DOHH2 (cell line): ENCODE data around the gene FZD10.

ENCODE experiments used
- H3F3A ChIP-seq: fragments of 200-600 bp; sonication (generic), shearing (Covaris generic); 2 replicates; pipeline ENCODE4 v1.6.0; 2016; ENCODE audit warnings: antibody characterized with exemption, mild to moderate bottlenecking; ENCODE audit not compliant: control insufficient read depth, insufficient read depth
- H3K27ac ChIP-seq: fragments of 200-600 bp; sonication (generic); 2 replicates; pipeline ENCODE4 v1.5.1; 2014; ENCODE audit warnings: low read depth, mild to moderate bottlenecking, low read length, moderate library complexity
- H3K27me3 ChIP-seq: fragments of 200-600 bp; sonication (generic); 2 replicates; pipeline ENCODE4 v1.6.1; 2014; ENCODE audit warnings: mild to moderate bottlenecking, low read length, mixed read lengths; ENCODE audit not compliant: control insufficient read depth
- H3K36me3 ChIP-seq: fragments of 200-600 bp; sonication (generic); 2 replicates; pipeline ENCODE4 v1.6.1; 2014; ENCODE audit warnings: mild to moderate bottlenecking, low read length, moderate library complexity, mixed read lengths; ENCODE audit not compliant: control insufficient read depth
- H3K4me1 ChIP-seq: fragments of 200-600 bp; sonication (generic); 2 replicates; pipeline ENCODE4 v1.6.1; 2014; ENCODE audit warnings: mild to moderate bottlenecking, low read length, mixed read lengths; ENCODE audit not compliant: control insufficient read depth
- H3K4me2 ChIP-seq: fragments of 200-600 bp; sonication (generic); 2 replicates; pipeline ENCODE4 v1.6.0; 2014; ENCODE audit warnings: mild to moderate bottlenecking, low read length, moderate library complexity
- H3K4me3 ChIP-seq: fragments of 200-600 bp; sonication (generic); 2 replicates; pipeline ENCODE4 v1.5.1; 2014; ENCODE audit warnings: mild to moderate bottlenecking, low read length, mixed read lengths
- H3K79me2 ChIP-seq: fragments of 200-600 bp; sonication (generic); 2 replicates; pipeline ENCODE4 v1.6.1; 2014; ENCODE audit warnings: mild to moderate bottlenecking, low read length, mixed read lengths; ENCODE audit not compliant: control insufficient read depth
- H3K9me2 ChIP-seq: fragments of 200-600 bp; sonication (generic); replicated peaks from 2 replicates; pipeline ENCODE4 v1.6.1; 2014; ENCODE audit warnings: mild to moderate bottlenecking, low read length, mixed read lengths; ENCODE audit not compliant: control insufficient read depth
- H3K9me3 ChIP-seq: fragments of 200-600 bp; sonication (generic); 2 replicates; pipeline ENCODE4 v1.6.1; 2014; ENCODE audit warnings: antibody characterized with exemption, low read length, mixed read lengths; ENCODE audit not compliant: control insufficient read depth, insufficient read depth
- H4K20me1 ChIP-seq: fragments of 200-600 bp; sonication (generic); 2 replicates; pipeline ENCODE4 v1.6.0; 2014; ENCODE audit warnings: low read depth, mild to moderate bottlenecking, antibody characterized with exemption, low read length, moderate library complexity; ENCODE audit not compliant: control insufficient read depth, insufficient read depth
- EZH2phosphoT487 ChIP-seq: fragments of 200-600 bp; sonication (generic); IDR thresholded peaks from 2 replicates; pipeline ENCODE4 v1.6.1; 2017; ENCODE audit warnings: borderline replicate concordance, mild to moderate bottlenecking, antibody characterized with exemption, low read length, moderate library complexity, mixed read lengths
- TF ChIP-seq, protein P1 (sequence below): fragments of 200-600 bp; sonication (generic); IDR thresholded peaks from one replicate; pipeline ENCODE4 v1.5.1; 2014; ENCODE audit warnings: antibody characterized with exemption, mild to moderate bottlenecking, low read depth, low read length; ENCODE audit not compliant: poor library complexity, severe bottlenecking

FZD10 gene

GRCh38 chr12:130170611-130171010, 8.3 kb downstream of the FZD10 start:
- Histone ChIP-seq H3K9me2 (no peaks in the 10 kb centered on the region), H4K20me1 (no peaks in the 10 kb centered on the region), H3K4me1 (no peaks in the 10 kb centered on the region), H3K27ac (no peak overlapping the region), H3K27me3 (no peaks in the 10 kb centered on the region), H3K36me3 (no peaks in the 10 kb centered on the region), H3F3A (no peaks in the 10 kb centered on the region), H3K79me2 (no peaks in the 10 kb centered on the region), H3K4me2 (no peak overlapping the region), H3K9me3 (no peaks in the 10 kb centered on the region), H3K4me3 (no peak overlapping the region)
- TF ChIP-seq, protein P1, sequence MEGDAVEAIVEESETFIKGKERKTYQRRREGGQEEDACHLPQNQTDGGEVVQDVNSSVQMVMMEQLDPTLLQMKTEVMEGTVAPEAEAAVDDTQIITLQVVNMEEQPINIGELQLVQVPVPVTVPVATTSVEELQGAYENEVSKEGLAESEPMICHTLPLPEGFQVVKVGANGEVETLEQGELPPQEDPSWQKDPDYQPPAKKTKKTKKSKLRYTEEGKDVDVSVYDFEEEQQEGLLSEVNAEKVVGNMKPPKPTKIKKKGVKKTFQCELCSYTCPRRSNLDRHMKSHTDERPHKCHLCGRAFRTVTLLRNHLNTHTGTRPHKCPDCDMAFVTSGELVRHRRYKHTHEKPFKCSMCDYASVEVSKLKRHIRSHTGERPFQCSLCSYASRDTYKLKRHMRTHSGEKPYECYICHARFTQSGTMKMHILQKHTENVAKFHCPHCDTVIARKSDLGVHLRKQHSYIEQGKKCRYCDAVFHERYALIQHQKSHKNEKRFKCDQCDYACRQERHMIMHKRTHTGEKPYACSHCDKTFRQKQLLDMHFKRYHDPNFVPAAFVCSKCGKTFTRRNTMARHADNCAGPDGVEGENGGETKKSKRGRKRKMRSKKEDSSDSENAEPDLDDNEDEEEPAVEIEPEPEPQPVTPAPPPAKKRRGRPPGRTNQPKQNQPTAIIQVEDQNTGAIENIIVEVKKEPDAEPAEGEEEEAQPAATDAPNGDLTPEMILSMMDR = no peak
- no peak for TF ChIP-seq EZH2phosphoT487

DNA sequence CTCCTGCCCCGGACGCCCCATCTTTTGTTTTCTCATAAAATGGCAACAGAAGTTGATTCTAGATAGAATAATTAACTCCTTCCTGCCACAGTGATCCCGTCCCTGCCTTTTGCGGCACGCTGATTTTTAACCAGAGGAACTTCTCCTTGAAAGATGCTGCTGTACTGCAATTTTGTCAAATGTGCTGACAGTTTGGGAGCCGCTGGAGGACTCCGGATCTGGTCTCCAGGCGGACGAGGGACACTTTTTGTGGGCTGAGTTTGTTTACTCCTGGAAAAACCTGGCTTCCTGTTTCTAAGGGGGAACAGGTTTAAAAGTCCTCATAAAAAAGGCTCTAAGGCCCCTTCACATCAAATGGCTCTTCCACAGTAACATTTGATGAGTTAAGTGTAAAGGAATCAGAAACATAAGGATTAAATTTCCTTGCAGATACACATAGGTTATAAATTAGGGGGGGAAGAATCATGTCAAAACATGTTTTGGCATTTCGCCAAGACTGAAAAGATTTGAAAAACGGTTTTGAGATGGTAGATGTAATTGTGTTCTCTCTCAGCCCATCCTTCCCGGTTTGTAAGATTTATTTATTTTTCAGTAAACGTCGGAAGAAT, 15.5 kb downstream of the FZD10 start:
- Histone ChIP-seq H3F3A (no peaks in the 10 kb centered on the region), H3K27ac (no peak overlapping the region), H3K9me3 (peaks cover 5% of the 10 kb centered on the region; the same call in 1 of the 2 replicates), H4K20me1 (no peaks in the 10 kb centered on the region), H3K4me2 (no peak overlapping the region), H3K4me3 (no peak overlapping the region), H3K4me1 (no peaks in the 10 kb centered on the region), H3K9me2 (no peaks in the 10 kb centered on the region), H3K27me3 (no peaks in the 10 kb centered on the region), H3K79me2 (no peaks in the 10 kb centered on the region), H3K36me3 (no peaks in the 10 kb centered on the region)
- TF ChIP-seq, protein P1 = no peak
- no peak for TF ChIP-seq EZH2phosphoT487

DNA sequence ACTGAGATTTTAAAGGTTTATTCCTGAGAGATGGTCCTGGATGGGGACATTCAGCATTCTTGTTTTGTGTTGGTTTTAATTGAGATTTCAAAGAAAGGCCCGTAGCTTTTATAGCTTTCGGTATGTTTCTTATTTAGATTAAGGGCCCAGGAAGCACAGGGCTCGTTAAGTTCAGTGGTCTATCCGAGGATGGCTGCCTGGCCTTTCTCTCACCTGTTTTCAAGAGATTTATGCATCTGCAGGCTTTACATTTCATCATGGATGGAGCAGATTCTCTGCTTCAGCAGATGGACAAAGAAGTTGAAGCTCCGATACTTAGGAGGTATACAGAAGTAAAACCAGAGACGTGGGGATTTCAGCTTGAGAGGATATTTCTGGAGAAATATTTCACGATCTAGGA, 16.0 kb downstream of the FZD10 start:
- Histone ChIP-seq H3F3A (no peaks in the 10 kb centered on the region), H3K79me2 (no peaks in the 10 kb centered on the region), H3K4me2 (no peak overlapping the region), H3K4me1 (no peaks in the 10 kb centered on the region), H3K9me3 (peaks cover 5% of the 10 kb centered on the region; the same call in 1 of the 2 replicates), H4K20me1 (no peaks in the 10 kb centered on the region), H3K27ac (no peak overlapping the region), H3K27me3 (no peaks in the 10 kb centered on the region), H3K9me2 (no peaks in the 10 kb centered on the region), H3K36me3 (no peaks in the 10 kb centered on the region), H3K4me3 (no peak overlapping the region)
- TF ChIP-seq EZH2phosphoT487 = no peak
- TF ChIP-seq, protein P1 = no peak
